H1 (cell line): ENCODE results near the gene FADS2. TPM values are rescaled to one million over a fixed set of nuclear protein-coding genes. Genes with fewer than 3 reads are reported as not detected.

ENCODE experiments used
- CHD7 ChIP-seq: fragments of 300-600 bp; sonication (generic); IDR thresholded peaks from 2 replicates; pipeline ENCODE4 v1.7.1; 2012; ENCODE audit warnings: low read length, moderate library complexity, mild to moderate bottlenecking, inconsistent platforms; ENCODE audit not compliant: insufficient replicate concordance
- CTCF ChIP-seq, 3 experiments: IDR thresholded peaks; 1 replicate in 2 of 3; 2 replicates in 1 of 3; pipeline versions ENCODE4 v1.5.1 to v1.6.1; 2011; ENCODE audit warnings: low read length in 3 of 3, mild to moderate bottlenecking in 3 of 3, inconsistent platforms in 2 of 3, low read depth in 1 of 3, moderate library complexity in 1 of 3; ENCODE audit not compliant: insufficient read depth in 1 of 3; ENCODE audit errors: control extremely low read depth in 1 of 3
- JUND ChIP-seq: IDR thresholded peaks from 2 replicates; pipeline ENCODE4 v1.6.1; 2011; ENCODE audit warnings: mild to moderate bottlenecking, improper control_type of control experiment, low read length
- KDM5A ChIP-seq: fragments of 200-600 bp; IDR thresholded peaks from 2 replicates; pipeline ENCODE4 v1.7.1; 2012; ENCODE audit warnings: mild to moderate bottlenecking, low read length, inconsistent platforms, mixed read lengths
- POU5F1 ChIP-seq: IDR thresholded peaks from 2 replicates; pipeline ENCODE4 v1.6.1; 2011; ENCODE audit warnings: low read depth, mild to moderate bottlenecking, low read length, moderate library complexity
- RAD21 ChIP-seq, 2 experiments: IDR thresholded peaks in 1 of 2; conservative IDR thresholded peaks in 1 of 2; 2 replicates each; pipeline ENCODE4 v1.6.1; 2011; ENCODE audit warnings: low read depth in 2 of 2, low read length in 2 of 2, improper control_type of control experiment in 1 of 2, inconsistent platforms in 1 of 2, mild to moderate bottlenecking in 1 of 2, moderate library complexity in 1 of 2
- SAP30 ChIP-seq: fragments of 300-600 bp; sonication (generic); IDR thresholded peaks from 2 replicates; pipeline ENCODE4 v1.7.1; 2012; ENCODE audit warnings: low read length, moderate library complexity, mild to moderate bottlenecking, inconsistent platforms; ENCODE audit not compliant: insufficient read depth, insufficient replicate concordance
- TAF7 ChIP-seq: optimal IDR thresholded peaks from 2 replicates; pipeline ENCODE3; 2011; ENCODE audit warnings: low read depth, mild to moderate bottlenecking, inconsistent platforms, low read length, moderate library complexity, borderline replicate concordance
- polyA plus RNA-seq, 7 experiments: library from polyadenylated mRNA; depleted of rRNA in 3 of 7; stranded (reverse) in 5 of 7; unstranded in 2 of 7; fragments of >200 nt in 5 of 7; fragments of 200-250 nt in 2 of 7; gene quantifications; 1 replicate in 5 of 7; 2 replicates in 1 of 7; 4 replicates in 1 of 7; pipeline versions ENCODE4 v1.2.1 to v1.2.3, GENCODE V29; 2011 to 2013; ENCODE audit warnings: missing spikeins in 2 of 7, mixed read lengths in 2 of 7
- total RNA-seq: library from RNA; stranded (reverse); fragmentation: NEBNext Ultra II Directional; extraction: Animal tissue kit (Norgen Biotek cat#: 25700); gene quantifications from 2 replicates; pipeline ENCODE4 v1.2.1, GENCODE V29; 2021

The FADS2 gene
- total and polyA plus RNA-seq, 2 of the 8 experiments (the other 6 are each of a cell fraction or from before 2014, with no cell fraction given), result 499 to 701 TPM

GRCh38 chr11:61794579-61794978 is 33.5 kb upstream of the FADS2 start (continued):
- no peak for TF ChIP-seq CHD7
- TF ChIP-seq RAD21 (IDR thresholded peaks at IDR 0.05 in 1 of 2, conservative IDR thresholded peaks at IDR 0.05 in 1 of 2; ENCODE audit: low read depth in 2 of 2, low read length in 2 of 2), result no peak
- TF ChIP-seq CTCF (IDR thresholded peaks at IDR 0.05; ENCODE audit: control extremely low read depth in 1 of 3, insufficient read depth in 1 of 3, low read depth in 1 of 3, low read length in 3 of 3), result no peak
- TF ChIP-seq JUND, result no peak
- TF ChIP-seq POU5F1, result no peak
- TF ChIP-seq SAP30, result no peak
- TF ChIP-seq KDM5A, result no peak
- TF ChIP-seq TAF7, result no peak
